Measurements from ENCODE around the gene NSMCE4A. TPM values are rescaled to one million over a fixed set of nuclear protein-coding genes. Genes with fewer than 3 reads are reported as not detected.

The NSMCE4A gene
- total and polyA plus RNA-seq, 2 of the 4 experiments (the other 2 are of a cell fraction) = 13.4 to 33.2 TPM

- in situ Hi-C loops (cut with MboI; ENCODE audit: low sequenced_read_pairs) = no loop called here
- no peak for DNase-seq
Measured at GRCh38 chr10:122001698-122002097, 26.7 kb upstream of the NSMCE4A start.

More at GRCh38 chr10:122001698-122002097, 26.7 kb upstream of the NSMCE4A start:
- Histone ChIP-seq H3K4ac (ENCODE audit: low read depth, low read length) (no peak overlapping the region), H2AK9ac (replicated peaks; ENCODE audit: low read depth, low read length, poor library complexity) (no peak overlapping the region), H3K79me1 (ENCODE audit: low read depth in 1 of 2, low read length in 2 of 2) (no peaks in the 10 kb centered on the region), H2BK20ac (ENCODE audit: low read depth, low read length) (no peak overlapping the region), H3K18ac (ENCODE audit: low read depth, low read length) (no peak overlapping the region), H4K5ac (ENCODE audit: low read depth, low read length) (no peak overlapping the region), H2BK15ac (ENCODE audit: low read depth, low read length) (no peak overlapping the region), H4K91ac (ENCODE audit: insufficient read depth, low read depth, low read length) (no peak overlapping the region), H3K56ac (ENCODE audit: extremely low read depth, insufficient read depth, low read length) (no peak overlapping the region), H2BK120ac (ENCODE audit: low read depth, low read length) (no peak overlapping the region), H2BK5ac (ENCODE audit: low read depth, low read length, poor library complexity, severe bottlenecking) (no peak overlapping the region), H3K9ac (ENCODE audit: low read depth, low read length) (no peak overlapping the region), H4K20me1 (ENCODE audit: insufficient read depth, low read length) (no peaks in the 10 kb centered on the region), H2AFZ (replicated peaks; ENCODE audit: low read length, poor library complexity) (no peak overlapping the region), H2AK5ac (ENCODE audit: low read depth, low read length) (no peak overlapping the region), H3K36me3 (ENCODE audit: control insufficient read depth, insufficient read depth, low read length) (no peaks in the 10 kb centered on the region), H3K4me3 (ENCODE audit: insufficient read depth, low read depth, low read length) (no peak overlapping the region), H3K4me2 (ENCODE audit: low read depth, low read length) (no peak overlapping the region), H3K9me3 (ENCODE audit: control insufficient read depth, insufficient read depth, low read length) (peaks cover 2% of the 10 kb centered on the region; the same call in 1 of the 2 replicates), H4K8ac (ENCODE audit: low read depth in 2 of 2, low read length in 2 of 2) (no peak overlapping the region), H3K27me3 (ENCODE audit: control insufficient read depth, insufficient read depth, low read length) (peaks cover 4% of the 10 kb centered on the region), H3K14ac (replicated peaks; ENCODE audit: low read depth, low read length) (no peak overlapping the region), H3K27ac (ENCODE audit: insufficient read depth, low read length) (no peak overlapping the region), H3K4me1 (ENCODE audit: control insufficient read depth, insufficient read depth, low read length) (no peaks in the 10 kb centered on the region), H3K23ac (ENCODE audit: low read depth, low read length) (no peak overlapping the region), H3K9me1 (ENCODE audit: insufficient read depth, low read length) (no peaks in the 10 kb centered on the region)
- dilution Hi-C loops (cut with HindIII; ENCODE audit: low sequenced_read_pairs, unreplicated experiment) (no loop called here), intact Hi-C loops (cut with micrococcal nuclease) (no loop called here)
- no peak for TF ChIP-seq MAZ (IDR thresholded peaks at IDR 0.05; ENCODE audit: borderline replicate concordance, low read depth, low read length)
- no peak for TF ChIP-seq FOS (IDR thresholded peaks at IDR 0.05; ENCODE audit: low read depth, low read length)
- TF ChIP-seq RFX5 (IDR thresholded peaks at IDR 0.05; ENCODE audit: low read depth, low read length) = no peak
- no peak for TF ChIP-seq POLR2A (IDR thresholded peaks at IDR 0.05; ENCODE audit: low read depth, low read length)
- TF ChIP-seq RCOR1 (IDR thresholded peaks at IDR 0.05; ENCODE audit: insufficient replicate concordance, low read length) = no peak
- TF ChIP-seq NFE2L2 (IDR thresholded peaks at IDR 0.05; ENCODE audit: low read depth, low read length) = no peak
- no peak for TF ChIP-seq CHD1 (IDR thresholded peaks at IDR 0.05; ENCODE audit: low read depth, low read length)
- TF ChIP-seq BHLHE40 (IDR thresholded peaks at IDR 0.05; ENCODE audit: low read depth, low read length) = no peak
- no peak for TF ChIP-seq CTCF (conservative IDR thresholded peaks at IDR 0.05; ENCODE audit: low read depth, low read length)
- no peak for TF ChIP-seq MXI1 (IDR thresholded peaks at IDR 0.05; ENCODE audit: borderline replicate concordance, low read depth, low read length)
- TF ChIP-seq CEBPB (IDR thresholded peaks at IDR 0.05; ENCODE audit: low read depth, low read length) = no peak
- ChIA-PET CTCF (no interaction called here), POLR2A (ENCODE audit: unreplicated experiment) (no interaction called here)
- WGBS, 2 experiments (ENCODE audit: extremely low coverage in 2 of 2, insufficient read length in 1 of 2) = no CpG with 5 or more reads among the region's 1 CpG
- ATAC-seq (ENCODE audit: low read depth) = no peak
- BruUV-seq (replicated peaks) = no TSS peak

Data from IMR-90 (cell line).